Measurements from ENCODE around the gene ZNF518A.

- no peak for TF ChIP-seq POLR2A (IDR thresholded peaks at IDR 0.05; ENCODE audit: low read length)
- no peak for TF ChIP-seq GATA1 (IDR thresholded peaks at IDR 0.05; ENCODE audit: low read depth, low read length)
Measured at GRCh38 chr10:96176985-96177384, 46.9 kb downstream of the ZNF518A start.

Data from erythroblast (primary cell).